ENCODE measurements around the gene EPHX1.

Gene EPHX1

GRCh38 chr1:225812488-225813213 is 2.7 kb downstream of the EPHX1 start:
- no peak for TF ChIP-seq POLR2AphosphoS5 (IDR thresholded peaks at IDR 0.05; ENCODE audit: low read depth, low read length)
- no peak for TF ChIP-seq FOXP2 (optimal IDR thresholded peaks at IDR 0.05; ENCODE audit: borderline replicate concordance, extremely low read depth, extremely low read length, insufficient read depth)
- no peak for TF ChIP-seq SIN3A (IDR thresholded peaks at IDR 0.05; ENCODE audit: borderline replicate concordance, insufficient read depth, low read length)
- TF ChIP-seq REST (IDR thresholded peaks at IDR 0.05; ENCODE audit: insufficient read depth in 1 of 2, low read depth in 2 of 2, low read length in 2 of 2): no peak
- no peak for TF ChIP-seq TAF1 (IDR thresholded peaks at IDR 0.05; ENCODE audit: borderline replicate concordance, insufficient read depth, low read length)

- TF ChIP-seq FOXP2 (optimal IDR thresholded peaks at IDR 0.05; ENCODE audit: borderline replicate concordance, extremely low read depth, extremely low read length, insufficient read depth) (peak; percentile 59), REST (IDR thresholded peaks at IDR 0.05; ENCODE audit: insufficient read depth in 1 of 2, low read depth in 2 of 2, low read length in 2 of 2) (no peak)
Observed at GRCh38 chr1:225813214-225813964, 3.5 kb downstream of the EPHX1 start.

GRCh38 chr1:225814381-225814780 is 4.5 kb downstream of the EPHX1 start:
- TF ChIP-seq POLR2AphosphoS5 (IDR thresholded peaks at IDR 0.05; ENCODE audit: low read depth, low read length): no peak

- no peak for TF ChIP-seq POLR2AphosphoS5 (IDR thresholded peaks at IDR 0.05; ENCODE audit: low read depth, low read length)
- TF ChIP-seq SIN3A (IDR thresholded peaks at IDR 0.05; ENCODE audit: borderline replicate concordance, insufficient read depth, low read length): no peak
- TF ChIP-seq TAF1 (IDR thresholded peaks at IDR 0.05; ENCODE audit: borderline replicate concordance, insufficient read depth, low read length): no peak
- no peak for TF ChIP-seq FOXP2 (optimal IDR thresholded peaks at IDR 0.05; ENCODE audit: borderline replicate concordance, extremely low read depth, extremely low read length, insufficient read depth)
- no peak for TF ChIP-seq REST (IDR thresholded peaks at IDR 0.05; ENCODE audit: insufficient read depth in 1 of 2, low read depth in 2 of 2, low read length in 2 of 2)
Observed at GRCh38 chr1:225815526-225816178, 5.7 kb downstream of the EPHX1 start.

- TF ChIP-seq SIN3A (IDR thresholded peaks at IDR 0.05; ENCODE audit: borderline replicate concordance, insufficient read depth, low read length) (no peak), TAF1 (IDR thresholded peaks at IDR 0.05; ENCODE audit: borderline replicate concordance, insufficient read depth, low read length) (no peak), FOXP2 (optimal IDR thresholded peaks at IDR 0.05; ENCODE audit: borderline replicate concordance, extremely low read depth, extremely low read length, insufficient read depth) (no peak), POLR2AphosphoS5 (IDR thresholded peaks at IDR 0.05; ENCODE audit: low read depth, low read length) (no peak)
Observed at GRCh38 chr1:225816643-225817538, 7.0 kb downstream of the EPHX1 start.
